CD14-positive monocyte (primary cell): ENCODE measurements around the gene PSAPL1. TPM values are rescaled to one million over a fixed set of nuclear protein-coding genes. Genes with fewer than 3 reads are reported as not detected.

ENCODE experiments used
- DNase-seq, 3 donors: peaks; one replicate each; pipeline ENCODE4 v3.0.0-alpha.2; 2011 to 2022
- H2AFZ ChIP-seq: 2 replicates; pipeline ENCODE4 v1.6.0; 2012; ENCODE audit warnings: mild to moderate bottlenecking, low read depth, low read length, inconsistent platforms; ENCODE audit not compliant: insufficient read depth, poor library complexity, severe bottlenecking
- H3K27ac ChIP-seq, 2 donors: 1 replicate in 1 of 2; 2 replicates in 1 of 2; pipeline ENCODE4 v1.5.1; 2012 to 2013; ENCODE audit warnings: low read length in 2 of 2, control low read depth in 1 of 2, inconsistent platforms in 1 of 2, low read depth in 1 of 2, mild to moderate bottlenecking in 1 of 2
- H3K27me3 ChIP-seq, 2 donors: one replicate each; pipeline versions ENCODE4 v1.6.0 to v1.6.1; 2011 to 2013; ENCODE audit warnings: low read length in 2 of 2; ENCODE audit not compliant: control insufficient read depth in 2 of 2, insufficient read depth in 2 of 2
- H3K36me3 ChIP-seq, 2 donors: replicated peaks in 1 of 2; 1 replicate in 1 of 2; 2 replicates in 1 of 2; pipeline versions ENCODE4 v1.5.1 to v1.6.1; 2012 to 2013; ENCODE audit warnings: low read length in 2 of 2, control low read depth in 1 of 2, inconsistent platforms in 1 of 2, mild to moderate bottlenecking in 1 of 2; ENCODE audit not compliant: insufficient read depth in 2 of 2, control insufficient read depth in 1 of 2
- H3K4me1 ChIP-seq, 2 donors: 1 replicate in 1 of 2; 2 replicates in 1 of 2; pipeline versions ENCODE4 v1.5.1 to v1.6.1; 2012 to 2013; ENCODE audit warnings: low read length in 2 of 2, control low read depth in 1 of 2, inconsistent platforms in 1 of 2, mild to moderate bottlenecking in 1 of 2, moderate library complexity in 1 of 2; ENCODE audit not compliant: insufficient read depth in 2 of 2, control insufficient read depth in 1 of 2
- H3K4me2 ChIP-seq: replicated peaks from 2 replicates; pipeline ENCODE3; 2012; ENCODE audit warnings: low read length, moderate library complexity, mild to moderate bottlenecking; ENCODE audit not compliant: poor library complexity, severe bottlenecking; ENCODE audit errors: extremely low read depth
- H3K4me3 ChIP-seq, 3 experiments: fragments of 200-600 bp in 1 of 3; sonication (generic) in 1 of 3; replicated peaks in 1 of 3; 1 replicate in 2 of 3; 2 replicates in 1 of 3; pipeline ENCODE4 v1.5.1; 2011 to 2013; ENCODE audit warnings: low read length in 3 of 3, mild to moderate bottlenecking in 3 of 3, control low read depth in 2 of 3, low read depth in 2 of 3, inconsistent platforms in 1 of 3, moderate library complexity in 1 of 3
- H3K79me2 ChIP-seq: 2 replicates; pipeline ENCODE4 v1.6.0; 2012; ENCODE audit warnings: mild to moderate bottlenecking, control low read depth, inconsistent platforms, low read length, moderate library complexity; ENCODE audit not compliant: insufficient read depth
- H3K9ac ChIP-seq: 2 replicates; pipeline ENCODE4 v1.6.0; 2017; ENCODE audit warnings: low read length, mild to moderate bottlenecking; ENCODE audit not compliant: insufficient read depth, poor library complexity, severe bottlenecking
- H3K9me3 ChIP-seq, 2 donors: replicated peaks in 1 of 2; 1 replicate in 1 of 2; 2 replicates in 1 of 2; pipeline versions ENCODE4 v1.5.1 to v1.6.1; 2012 to 2013; ENCODE audit warnings: low read length in 2 of 2, control low read depth in 1 of 2; ENCODE audit not compliant: control insufficient read depth in 1 of 2, insufficient read depth in 1 of 2
- H4K20me1 ChIP-seq: 2 replicates; pipeline ENCODE4 v1.6.0; 2012; ENCODE audit warnings: mild to moderate bottlenecking, low read length, control low read depth, moderate library complexity; ENCODE audit not compliant: insufficient read depth
- H3K27ac Mint-ChIP-seq, 7 donors: one replicate each; pipeline ENCODE4 v1.8.0; 2020; ENCODE audit warnings: mild to moderate bottlenecking in 7 of 7, mixed read lengths in 7 of 7, moderate library complexity in 6 of 7, inconsistent platforms in 2 of 7
- H3K27me3 Mint-ChIP-seq, 3 donors: one replicate each; pipeline ENCODE4 v1.8.0; 2021 to 2022; ENCODE audit warnings: low read depth in 3 of 3, mild to moderate bottlenecking in 3 of 3, mixed read lengths in 3 of 3, moderate library complexity in 3 of 3, inconsistent platforms in 1 of 3
- H3K36me3 Mint-ChIP-seq, 2 donors: one replicate each; pipeline ENCODE4 v1.8.0; 2020; ENCODE audit warnings: mixed read lengths in 2 of 2, inconsistent platforms in 1 of 2, mild to moderate bottlenecking in 1 of 2
- H3K4me1 Mint-ChIP-seq: one replicate; pipeline ENCODE4 v1.8.0; 2020; ENCODE audit warnings: mild to moderate bottlenecking, mixed read lengths
- H3K4me3 Mint-ChIP-seq, 2 donors: one replicate each; pipeline ENCODE4 v1.8.0; 2020; ENCODE audit warnings: mild to moderate bottlenecking in 2 of 2, mixed read lengths in 2 of 2, moderate library complexity in 1 of 2
- H3K9me3 Mint-ChIP-seq, 7 donors: one replicate each; pipeline ENCODE4 v1.8.0; 2020 to 2022; ENCODE audit warnings: mixed read lengths in 7 of 7, mild to moderate bottlenecking in 6 of 7, moderate library complexity in 6 of 7, inconsistent platforms in 2 of 7
- WGBS: methylation state at CpG from one replicate; pipeline ENCODE4 v1.1.5; 2013; ENCODE audit warnings: missing lambda C conversion rate; ENCODE audit not compliant: insufficient coverage; 5-methylcytosine and 5-hydroxymethylcytosine counted together
- intact Hi-C, 2 donors: fragments of 100-400 bp; cut with micrococcal nuclease; formaldehyde crosslinking; loops; one replicate each; pipeline versions ENCODE4 v1.15.0 to v1.15.1; 2023
- polyA plus RNA-seq, 3 donors: library from polyadenylated mRNA; depleted of rRNA in 1 of 3; unstranded in 2 of 3; stranded (reverse) in 1 of 3; fragments of 300-500 nt in 2 of 3; fragments of >200 nt in 1 of 3; fragmentation: Illumina TruSeq in 2 of 3; gene quantifications; 1 replicate in 2 of 3; 2 replicates in 1 of 3; pipeline ENCODE4 v1.2.3, GENCODE V29; 2012 to 2021
- TF ChIP-seq, protein P1 (sequence below): fragments of 200-600 bp; IDR thresholded peaks from one replicate; pipeline ENCODE4 v1.8.0; 2022; ENCODE audit warnings: antibody characterized with exemption, mild to moderate bottlenecking

The PSAPL1 gene
- polyA plus RNA-seq, 3 donors: not detected

- no peaks in the 10 kb centered on the region for H3K4me1 Mint-ChIP-seq
- no peak overlapping the region for H3K4me3 Mint-ChIP-seq
- H3K9me3 ChIP-seq: peaks cover 0 to 4% of the 10 kb centered on the region in 2 donors
Measured at GRCh38 chr4:7451800-7452199, 17.1 kb upstream of the PSAPL1 start.

GRCh38 chr4:7451434-7451789 is 16.7 kb upstream of the PSAPL1 start:
- H3K4me2 ChIP-seq: no peak overlapping the region
- no peaks in the 10 kb centered on the region for H3K27me3 ChIP-seq
- Mint-ChIP-seq H3K27me3 (peaks cover 0 to 4% (median 2%) of the 10 kb centered on the region in 3 donors), H3K36me3 (no peaks in the 10 kb centered on the region), H3K27ac (no peak overlapping the region), H3K9me3 (peaks cover 0 to 6% (median 2%) of the 10 kb centered on the region in 7 donors), H3K4me3 (no peak overlapping the region), H3K4me1 (no peaks in the 10 kb centered on the region)
- TF ChIP-seq, protein P1, sequence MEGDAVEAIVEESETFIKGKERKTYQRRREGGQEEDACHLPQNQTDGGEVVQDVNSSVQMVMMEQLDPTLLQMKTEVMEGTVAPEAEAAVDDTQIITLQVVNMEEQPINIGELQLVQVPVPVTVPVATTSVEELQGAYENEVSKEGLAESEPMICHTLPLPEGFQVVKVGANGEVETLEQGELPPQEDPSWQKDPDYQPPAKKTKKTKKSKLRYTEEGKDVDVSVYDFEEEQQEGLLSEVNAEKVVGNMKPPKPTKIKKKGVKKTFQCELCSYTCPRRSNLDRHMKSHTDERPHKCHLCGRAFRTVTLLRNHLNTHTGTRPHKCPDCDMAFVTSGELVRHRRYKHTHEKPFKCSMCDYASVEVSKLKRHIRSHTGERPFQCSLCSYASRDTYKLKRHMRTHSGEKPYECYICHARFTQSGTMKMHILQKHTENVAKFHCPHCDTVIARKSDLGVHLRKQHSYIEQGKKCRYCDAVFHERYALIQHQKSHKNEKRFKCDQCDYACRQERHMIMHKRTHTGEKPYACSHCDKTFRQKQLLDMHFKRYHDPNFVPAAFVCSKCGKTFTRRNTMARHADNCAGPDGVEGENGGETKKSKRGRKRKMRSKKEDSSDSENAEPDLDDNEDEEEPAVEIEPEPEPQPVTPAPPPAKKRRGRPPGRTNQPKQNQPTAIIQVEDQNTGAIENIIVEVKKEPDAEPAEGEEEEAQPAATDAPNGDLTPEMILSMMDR: no peak
- peaks cover 0 to 4% of the 10 kb centered on the region in 2 donors for H3K9me3 ChIP-seq
- H3K4me3 ChIP-seq: no peak overlapping the region
- no peaks in the 10 kb centered on the region for H3K79me2 ChIP-seq
- H3K27ac ChIP-seq: no peak overlapping the region
- H3K9ac ChIP-seq: no peak overlapping the region
- no peak overlapping the region for H2AFZ ChIP-seq
- no peaks in the 10 kb centered on the region for H3K4me1 ChIP-seq
- intact Hi-C loops: no loop called here
- DNase-seq: no peak
- H4K20me1 ChIP-seq: no peaks in the 10 kb centered on the region
- no peaks in the 10 kb centered on the region for H3K36me3 ChIP-seq
- WGBS: no CpG with 5 or more reads among the region's 2 CpGs

More at GRCh38 chr4:7451800-7452199, 17.1 kb upstream of the PSAPL1 start:
- Histone ChIP-seq H2AFZ (no peak overlapping the region), H3K27ac (no peak overlapping the region), H3K27me3 (no peaks in the 10 kb centered on the region), H3K79me2 (no peaks in the 10 kb centered on the region), H3K4me1 (no peaks in the 10 kb centered on the region), H3K36me3 (no peaks in the 10 kb centered on the region), H3K9ac (no peak overlapping the region), H3K4me2 (no peak overlapping the region), H3K4me3 (no peak overlapping the region), H4K20me1 (no peaks in the 10 kb centered on the region)
- 73% methylated on average over 5 of the region's 6 CpGs for WGBS
- intact Hi-C loops: no loop called here
- Mint-ChIP-seq H3K36me3 (no peaks in the 10 kb centered on the region), H3K9me3 (peaks cover 0 to 6% (median 2%) of the 10 kb centered on the region in 7 donors), H3K27me3 (peaks cover 0 to 4% (median 2%) of the 10 kb centered on the region in 3 donors), H3K27ac (no peak overlapping the region)
- DNase-seq: no peak
- TF ChIP-seq, protein P1: no peak
